ENCODE measurements around the gene CTU2. TPM values are rescaled to one million over a fixed set of nuclear protein-coding genes. Genes with fewer than 3 reads are reported as not detected.
"Not testable (repeated sequence)": the region's sequence is repeated elsewhere in the genome, so short reads cannot be mapped to it uniquely, and the experiment has no call there.

CTU2 gene
- total and polyA plus RNA-seq, 7 donors = 6.1 to 16.3 (median 10.5) TPM

DNA sequence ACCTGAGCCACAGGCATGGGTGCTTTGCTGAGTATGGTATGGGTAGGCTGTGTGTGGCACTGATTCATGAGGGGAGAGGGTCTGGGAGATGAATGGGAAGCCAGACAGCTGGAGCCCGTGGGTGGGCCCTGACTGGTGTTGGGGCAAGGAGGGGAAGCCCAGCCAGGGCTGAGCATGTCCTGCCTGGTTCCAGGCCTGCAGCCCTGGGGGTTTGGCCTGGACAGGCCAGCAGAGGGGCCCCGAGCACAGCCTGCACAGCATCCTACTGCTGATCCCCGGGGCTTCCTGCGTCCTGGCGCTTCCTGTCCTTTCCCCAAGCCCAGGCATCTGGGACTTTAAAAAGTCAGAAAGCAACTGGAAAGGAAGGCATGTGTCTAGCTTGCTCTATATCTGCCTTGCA lies 38.8 kb upstream of the CTU2 start:
- H3K27me3 ChIP-seq = no peaks in the 10 kb centered on the region
- no peaks in the 10 kb centered on the region for H3K36me3 ChIP-seq
- no peaks in the 10 kb centered on the region for H3K9me3 ChIP-seq
- DNase-seq = no peak
- H3K27ac ChIP-seq = no peak overlapping the region
- TF ChIP-seq, protein P1, sequence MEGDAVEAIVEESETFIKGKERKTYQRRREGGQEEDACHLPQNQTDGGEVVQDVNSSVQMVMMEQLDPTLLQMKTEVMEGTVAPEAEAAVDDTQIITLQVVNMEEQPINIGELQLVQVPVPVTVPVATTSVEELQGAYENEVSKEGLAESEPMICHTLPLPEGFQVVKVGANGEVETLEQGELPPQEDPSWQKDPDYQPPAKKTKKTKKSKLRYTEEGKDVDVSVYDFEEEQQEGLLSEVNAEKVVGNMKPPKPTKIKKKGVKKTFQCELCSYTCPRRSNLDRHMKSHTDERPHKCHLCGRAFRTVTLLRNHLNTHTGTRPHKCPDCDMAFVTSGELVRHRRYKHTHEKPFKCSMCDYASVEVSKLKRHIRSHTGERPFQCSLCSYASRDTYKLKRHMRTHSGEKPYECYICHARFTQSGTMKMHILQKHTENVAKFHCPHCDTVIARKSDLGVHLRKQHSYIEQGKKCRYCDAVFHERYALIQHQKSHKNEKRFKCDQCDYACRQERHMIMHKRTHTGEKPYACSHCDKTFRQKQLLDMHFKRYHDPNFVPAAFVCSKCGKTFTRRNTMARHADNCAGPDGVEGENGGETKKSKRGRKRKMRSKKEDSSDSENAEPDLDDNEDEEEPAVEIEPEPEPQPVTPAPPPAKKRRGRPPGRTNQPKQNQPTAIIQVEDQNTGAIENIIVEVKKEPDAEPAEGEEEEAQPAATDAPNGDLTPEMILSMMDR (IDR thresholded peaks at IDR 0.05) = no peak
- TF ChIP-seq POLR2AphosphoS5 (IDR thresholded peaks at IDR 0.05) (no peak), POLR2A (IDR thresholded peaks at IDR 0.05) (no peak), EP300 (IDR thresholded peaks at IDR 0.05) (no peak)
- 83 to 90% methylated on average over 5 of the region's 5 CpGs for WGBS, 2 donors
- peaks cover 0 to 10% (median 7%) of the 10 kb centered on the region in 4 donors for H3K4me1 ChIP-seq
- no peak overlapping the region for H3K4me3 ChIP-seq
- intact Hi-C loops (cut with DNase I) = no loop called here

DNA sequence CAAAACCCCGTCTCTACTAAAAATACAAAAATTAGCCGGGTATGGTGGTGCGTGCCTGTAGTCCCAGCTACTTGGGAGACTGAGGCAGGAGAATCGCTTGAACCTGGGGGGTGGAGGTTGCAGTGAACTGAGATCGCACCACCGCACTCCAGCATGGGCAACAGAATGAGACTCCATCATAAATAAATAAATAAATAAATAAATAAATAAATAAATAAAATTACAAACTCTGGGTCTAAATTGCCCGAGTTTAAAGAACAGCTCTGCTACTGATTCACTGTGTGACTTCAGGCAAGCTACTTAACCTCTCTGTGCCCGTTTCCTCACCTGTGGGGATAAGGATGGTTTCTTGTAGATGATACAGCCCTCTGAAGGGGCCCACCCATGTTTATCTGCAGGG lies 36.8 kb upstream of the CTU2 start:
- H3K9me3 ChIP-seq; H3K27ac ChIP-seq; intact Hi-C loops (cut with DNase I); H3K4me1 ChIP-seq; H3K27me3 ChIP-seq; H3K36me3 ChIP-seq; H3K4me3 ChIP-seq; DNase-seq: not testable (repeated sequence)
- 90 to 93% methylated on average over 8 of the region's 8 CpGs for WGBS, 2 donors

DNA sequence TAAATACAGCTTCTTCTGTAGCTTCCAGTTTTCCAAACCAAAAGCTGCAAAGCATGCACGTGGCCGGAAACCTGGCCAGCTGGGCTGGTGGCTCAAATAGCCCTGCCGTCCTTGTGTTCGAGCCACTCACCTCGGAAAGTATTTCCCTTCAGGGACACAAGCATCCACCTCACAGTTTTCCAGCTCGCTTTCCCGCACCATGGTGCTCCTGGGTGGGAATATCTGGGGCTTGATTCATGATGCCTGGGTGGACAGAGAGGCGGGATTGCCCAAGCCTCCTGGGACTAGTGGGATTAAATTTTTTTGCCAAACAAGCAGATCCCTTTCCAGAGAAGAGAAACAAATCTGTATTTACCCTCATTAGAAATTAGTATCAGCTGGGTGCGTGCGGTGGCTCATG lies 36.3 kb upstream of the CTU2 start:
- H3K36me3 ChIP-seq = peaks cover 0 to 9% (median 0%) of the 10 kb centered on the region in 4 donors
- intact Hi-C loops (cut with DNase I) = no loop called here
- 87 to 91% methylated on average over 10 of the region's 10 CpGs for WGBS, 2 donors
- TF ChIP-seq EP300 (IDR thresholded peaks at IDR 0.05) = no peak
- no peak for TF ChIP-seq POLR2A (IDR thresholded peaks at IDR 0.05)
- TF ChIP-seq POLR2AphosphoS5 (IDR thresholded peaks at IDR 0.05) = no peak
- TF ChIP-seq, protein P1 (IDR thresholded peaks at IDR 0.05) = no peak
- no peaks in the 10 kb centered on the region for H3K4me1 ChIP-seq
- no peaks in the 10 kb centered on the region for H3K27me3 ChIP-seq
- H3K4me3 ChIP-seq = no peak overlapping the region
- no peak for DNase-seq
- H3K9me3 ChIP-seq = no peaks in the 10 kb centered on the region
- no peak overlapping the region for H3K27ac ChIP-seq

DNA sequence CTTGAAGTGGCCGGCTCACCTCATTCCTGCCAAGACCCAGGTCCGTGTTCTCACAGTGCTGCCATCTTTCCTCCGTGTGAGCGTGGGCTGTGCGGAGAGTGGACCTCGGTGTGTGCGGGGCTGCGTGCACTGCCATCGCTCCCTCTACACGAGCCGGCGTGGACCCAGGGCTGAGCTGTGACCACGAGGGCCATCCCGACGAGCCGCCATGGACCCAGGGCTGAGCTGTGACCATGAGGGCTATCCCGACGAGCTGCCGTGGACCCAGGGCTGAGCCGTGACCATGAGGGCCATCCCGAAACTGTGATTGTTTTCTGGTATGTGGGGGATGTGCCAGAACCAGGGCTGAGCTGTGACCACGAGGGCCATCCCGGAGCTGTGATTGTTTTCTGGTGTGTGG lies 34.5 kb upstream of the CTU2 start:
- no peak for DNase-seq
- Histone ChIP-seq H3K27ac (no peak overlapping the region), H3K4me1 (no peaks in the 10 kb centered on the region), H3K4me3 (no peak overlapping the region), H3K27me3 (no peaks in the 10 kb centered on the region), H3K36me3 (peaks cover 0 to 9% (median 0%) of the 10 kb centered on the region in 4 donors), H3K9me3 (no peaks in the 10 kb centered on the region)
- WGBS, 2 donors = 92 to 94% methylated on average over 23 of the region's 23 CpGs
- no peak for TF ChIP-seq EP300 (IDR thresholded peaks at IDR 0.05)
- no peak for TF ChIP-seq POLR2A (IDR thresholded peaks at IDR 0.05)
- no peak for TF ChIP-seq POLR2AphosphoS5 (IDR thresholded peaks at IDR 0.05)
- TF ChIP-seq, protein P1 (IDR thresholded peaks at IDR 0.05) = no peak
- intact Hi-C loops (cut with DNase I) = no loop called here

DNA sequence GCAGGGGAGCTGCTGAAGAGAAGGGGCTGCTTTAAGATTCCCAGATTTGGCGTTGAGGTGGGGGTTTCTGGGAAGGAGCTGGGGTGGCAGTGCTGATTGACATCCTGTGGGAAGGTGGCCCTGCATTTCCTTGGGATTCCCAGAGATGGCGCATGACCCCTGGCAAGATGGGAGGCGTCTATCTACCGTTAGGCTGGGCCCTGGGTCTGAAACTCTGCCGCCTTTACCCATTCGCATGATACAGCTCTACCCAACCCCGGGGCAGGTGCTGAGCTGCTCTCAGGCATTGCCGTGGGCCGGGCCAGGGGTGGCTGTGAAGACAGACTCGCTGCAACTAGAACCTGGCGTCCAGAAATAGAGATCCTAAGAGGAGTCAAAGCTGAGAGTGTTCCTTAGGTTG lies 33.5 kb upstream of the CTU2 start:
- Histone ChIP-seq H3K4me3 (no peak overlapping the region), H3K27me3 (peaks cover under 1 to 7% (median 2%) of the 10 kb centered on the region in 3 donors), H3K4me1 (no peaks in the 10 kb centered on the region), H3K36me3 (peaks cover 0 to 9% (median 0%) of the 10 kb centered on the region in 4 donors), H3K27ac (no peak overlapping the region), H3K9me3 (no peaks in the 10 kb centered on the region)
- no peak for DNase-seq
- intact Hi-C loops (cut with DNase I) = no loop called here
- no peak for TF ChIP-seq POLR2A (IDR thresholded peaks at IDR 0.05)
- no peak for TF ChIP-seq POLR2AphosphoS5 (IDR thresholded peaks at IDR 0.05)
- no peak for TF ChIP-seq EP300 (IDR thresholded peaks at IDR 0.05)
- TF ChIP-seq, protein P1 (IDR thresholded peaks at IDR 0.05) = no peak
- 38 to 74% methylated on average over 11 of the region's 11 CpGs for WGBS, 2 donors
